Ovary (tissue), 3 donors: Measurements from ENCODE around the gene GDA.

ENCODE experiments used
- EP300 ChIP-seq: sonication (generic); formaldehyde crosslinking; IDR thresholded peaks from one replicate; pipeline ENCODE4 v1.6.1; 2017; ENCODE audit warnings: antibody characterized with exemption
- POLR2A ChIP-seq: fragments of 450-650 bp; IDR thresholded peaks from one replicate; pipeline ENCODE4 v1.6.1; 2017; ENCODE audit warnings: antibody characterized with exemption, mild to moderate bottlenecking, moderate library complexity
- TF ChIP-seq, protein P1 (sequence below), 3 donors: fragments of 450-650 bp in 2 of 3; fragments of 200-600 bp in 1 of 3; IDR thresholded peaks; one replicate each; pipeline versions ENCODE4 v1.5.1 to v1.8.0; 2016 to 2022; ENCODE audit warnings: antibody characterized with exemption in 3 of 3, mild to moderate bottlenecking in 1 of 3
- donor health status: DM: no; HTN: no; CAD: no.

DNA sequence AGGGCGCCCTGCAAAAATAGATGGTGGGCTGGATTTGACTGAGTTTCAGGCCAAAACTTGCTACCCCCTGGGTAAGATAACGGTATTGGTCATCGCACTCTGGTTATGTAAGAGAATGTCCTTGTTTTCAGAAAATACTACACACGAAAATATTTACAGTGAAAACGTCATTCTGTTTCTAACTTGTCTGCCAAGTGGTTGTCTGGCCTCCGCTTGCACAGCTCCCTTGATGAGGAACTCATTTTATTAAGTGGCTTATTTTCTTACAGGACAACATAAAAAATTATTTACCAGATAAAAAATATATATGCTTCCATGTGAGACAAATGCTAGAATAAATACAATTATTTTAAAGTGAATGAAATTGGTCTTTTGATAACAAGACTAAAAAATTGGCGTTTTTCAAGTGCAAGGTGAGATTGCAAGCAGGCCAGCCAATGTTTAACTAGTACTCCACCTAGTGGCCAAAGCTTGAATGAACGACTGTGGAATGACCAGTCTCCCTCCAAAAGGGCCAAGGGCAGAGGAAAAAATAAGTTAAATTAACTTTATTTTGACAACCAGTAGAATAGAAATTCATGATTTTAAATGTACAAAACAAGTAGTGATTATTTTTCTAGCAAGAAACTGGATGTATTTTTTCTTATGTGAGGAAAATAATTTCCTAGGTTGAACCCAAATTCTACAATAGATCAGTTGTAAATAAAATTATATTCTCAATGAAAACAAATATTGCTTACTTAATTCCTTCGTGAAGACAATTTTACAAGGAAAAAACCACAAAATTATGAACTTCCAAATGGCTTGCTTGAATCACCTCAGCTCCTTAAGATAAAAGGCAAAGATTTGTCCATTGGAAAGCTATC is 122.6 kb downstream of the GDA start:
- TF ChIP-seq, protein P1, sequence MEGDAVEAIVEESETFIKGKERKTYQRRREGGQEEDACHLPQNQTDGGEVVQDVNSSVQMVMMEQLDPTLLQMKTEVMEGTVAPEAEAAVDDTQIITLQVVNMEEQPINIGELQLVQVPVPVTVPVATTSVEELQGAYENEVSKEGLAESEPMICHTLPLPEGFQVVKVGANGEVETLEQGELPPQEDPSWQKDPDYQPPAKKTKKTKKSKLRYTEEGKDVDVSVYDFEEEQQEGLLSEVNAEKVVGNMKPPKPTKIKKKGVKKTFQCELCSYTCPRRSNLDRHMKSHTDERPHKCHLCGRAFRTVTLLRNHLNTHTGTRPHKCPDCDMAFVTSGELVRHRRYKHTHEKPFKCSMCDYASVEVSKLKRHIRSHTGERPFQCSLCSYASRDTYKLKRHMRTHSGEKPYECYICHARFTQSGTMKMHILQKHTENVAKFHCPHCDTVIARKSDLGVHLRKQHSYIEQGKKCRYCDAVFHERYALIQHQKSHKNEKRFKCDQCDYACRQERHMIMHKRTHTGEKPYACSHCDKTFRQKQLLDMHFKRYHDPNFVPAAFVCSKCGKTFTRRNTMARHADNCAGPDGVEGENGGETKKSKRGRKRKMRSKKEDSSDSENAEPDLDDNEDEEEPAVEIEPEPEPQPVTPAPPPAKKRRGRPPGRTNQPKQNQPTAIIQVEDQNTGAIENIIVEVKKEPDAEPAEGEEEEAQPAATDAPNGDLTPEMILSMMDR (IDR thresholded peaks at IDR 0.05), result peak; percentile 49 to 79 (median 69)
- TF ChIP-seq POLR2A (no peak), EP300 (no peak)
